GM23248 (cell line): ENCODE measurements around the gene MT1E.

Experiments
- EZH2 ChIP-seq: fragments of 200-600 bp; sonication (generic); IDR thresholded peaks from 2 replicates; pipeline ENCODE4 v1.6.1; 2018; ENCODE audit warnings: antibody characterized with exemption, mild to moderate bottlenecking; ENCODE audit not compliant: insufficient read depth, poor library complexity, severe bottlenecking
- EZH2phosphoT487 ChIP-seq: fragments of 200-600 bp; sonication (generic); IDR thresholded peaks from 2 replicates; pipeline ENCODE4 v1.6.1; 2018; ENCODE audit warnings: antibody characterized with exemption, moderate library complexity, mild to moderate bottlenecking, low read depth; ENCODE audit not compliant: insufficient read depth

- no peak for TF ChIP-seq EZH2
- TF ChIP-seq EZH2phosphoT487 = no peak
Observed at GRCh38 chr16:56641166-56641565, 15.6 kb downstream of the MT1E start.
